GM21737 (cell line): ENCODE data around the gene PRKCA.
"Not testable (repeated sequence)": the region's sequence is repeated elsewhere in the genome, so short reads cannot be mapped to it uniquely, and the experiment has no call there.

ENCODE experiments used
- ATAC-seq: cut with Tn5 transposase; IDR thresholded peaks from one replicate; pipeline ENCODE4 v1.9.1; 2021; ENCODE audit warnings: mild to moderate bottlenecking, moderate library complexity; ENCODE audit not compliant: unreplicated experiment

PRKCA gene

GRCh38 chr17:66451188-66452149 is 149.1 kb downstream of the PRKCA start:
- no peak for ATAC-seq

- no peak for ATAC-seq
Measured at GRCh38 chr17:66455060-66455459, 152.6 kb downstream of the PRKCA start.

- ATAC-seq: not testable (repeated sequence)
Measured at GRCh38 chr17:66457499-66457898, 155.1 kb downstream of the PRKCA start.

GRCh38 chr17:66458782-66459181 is 156.4 kb downstream of the PRKCA start:
- no peak for ATAC-seq

DNA sequence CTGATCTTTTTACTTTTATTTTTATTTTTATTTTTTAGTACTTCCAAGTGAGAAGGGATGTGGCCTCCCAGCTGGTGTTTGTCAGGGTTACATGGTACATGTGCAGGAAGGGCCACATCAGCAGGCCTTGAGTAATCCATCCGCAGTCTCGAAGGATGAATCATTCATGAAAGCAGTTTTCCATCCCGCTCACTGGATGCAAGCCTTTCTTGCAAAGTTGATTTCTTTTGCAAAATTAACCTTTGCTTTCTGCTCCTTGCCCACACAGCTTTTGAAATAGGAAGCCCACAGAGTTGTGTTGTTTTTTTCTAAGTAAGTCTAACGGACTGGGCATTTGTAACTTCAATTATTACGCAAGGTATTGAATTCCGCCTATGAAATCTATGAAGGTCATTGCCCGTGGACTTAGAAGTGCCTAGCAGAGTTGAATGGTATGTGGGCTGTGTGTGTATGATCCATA is 157.4 kb downstream of the PRKCA start:
- ATAC-seq: no peak

GRCh38 chr17:66460558-66460957 is 158.1 kb downstream of the PRKCA start:
- no peak for ATAC-seq

DNA sequence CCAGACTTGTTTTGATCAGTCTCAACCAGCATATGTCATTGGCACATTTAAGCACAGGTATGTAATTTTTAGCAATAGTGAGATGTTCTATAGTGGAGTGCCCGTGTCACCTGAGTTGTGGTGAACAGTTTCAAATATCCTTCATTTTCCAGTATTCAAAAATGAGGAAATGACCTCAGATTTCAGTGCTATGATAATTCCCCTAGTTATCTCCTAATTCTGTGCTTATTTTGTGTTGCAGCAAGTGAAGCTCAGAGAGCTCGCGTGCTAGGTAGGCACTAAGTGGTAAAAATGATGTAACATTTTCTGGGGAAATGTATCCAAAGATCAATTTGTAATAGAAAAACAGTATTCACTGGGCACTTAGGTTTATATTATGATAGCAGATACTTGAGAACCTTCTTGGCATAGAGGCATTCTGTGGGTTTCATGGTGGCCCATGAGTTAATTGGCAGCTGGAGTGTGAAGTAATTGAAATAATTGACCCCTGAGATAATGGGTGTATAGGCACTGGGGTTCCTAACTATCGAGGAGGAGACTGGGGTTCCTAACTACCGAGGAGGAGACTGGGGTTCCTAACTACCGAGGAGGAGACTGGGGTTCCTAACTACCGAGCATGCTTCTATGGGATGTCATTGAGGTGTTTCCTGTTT is 159.1 kb downstream of the PRKCA start:
- ATAC-seq: no peak

DNA sequence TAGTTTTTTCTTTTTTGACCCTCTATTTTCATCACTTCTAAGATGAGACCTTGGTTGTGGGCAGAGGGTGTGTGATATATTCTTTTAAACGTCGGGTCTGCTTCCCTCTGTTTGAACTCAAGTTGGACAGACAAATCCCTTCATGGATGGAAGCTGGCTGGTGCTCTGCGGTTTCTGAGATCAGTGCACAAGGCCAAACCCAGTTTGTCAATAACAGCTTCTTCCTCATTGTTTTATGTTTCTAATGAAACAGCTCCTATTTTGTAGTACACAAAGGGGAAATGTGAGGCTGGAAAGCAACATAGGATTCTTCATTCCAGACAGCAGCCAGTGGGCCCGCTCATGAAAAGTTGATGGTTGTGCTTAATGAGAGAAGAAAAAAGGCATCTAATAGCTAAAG is 159.6 kb downstream of the PRKCA start:
- ATAC-seq: no peak

- ATAC-seq: no peak
Measured at GRCh38 chr17:66464921-66465320, 162.5 kb downstream of the PRKCA start.

DNA sequence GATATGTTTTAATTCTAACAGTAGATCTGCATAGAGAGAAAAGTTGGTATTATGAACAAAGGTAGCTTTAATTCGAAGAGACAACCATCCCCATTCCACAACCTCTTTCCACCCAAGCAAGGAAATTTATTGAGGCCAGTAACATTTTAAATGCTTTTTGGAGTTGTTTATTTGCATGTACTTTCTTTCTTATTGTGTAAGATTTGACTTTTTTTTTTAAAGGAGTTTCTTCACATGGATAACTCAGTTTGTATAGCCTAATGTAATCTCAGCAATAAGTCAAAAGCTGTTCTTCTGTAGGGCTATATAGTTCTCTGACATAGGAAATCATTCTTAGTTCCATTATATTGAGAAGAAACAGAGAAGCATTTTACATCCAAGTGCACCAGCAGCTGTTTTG is 163.3 kb downstream of the PRKCA start:
- no peak for ATAC-seq

- ATAC-seq: no peak
Measured at GRCh38 chr17:66466106-66466820, 163.8 kb downstream of the PRKCA start.

- ATAC-seq: no peak
Measured at GRCh38 chr17:66466840-66467367, 164.5 kb downstream of the PRKCA start.

DNA sequence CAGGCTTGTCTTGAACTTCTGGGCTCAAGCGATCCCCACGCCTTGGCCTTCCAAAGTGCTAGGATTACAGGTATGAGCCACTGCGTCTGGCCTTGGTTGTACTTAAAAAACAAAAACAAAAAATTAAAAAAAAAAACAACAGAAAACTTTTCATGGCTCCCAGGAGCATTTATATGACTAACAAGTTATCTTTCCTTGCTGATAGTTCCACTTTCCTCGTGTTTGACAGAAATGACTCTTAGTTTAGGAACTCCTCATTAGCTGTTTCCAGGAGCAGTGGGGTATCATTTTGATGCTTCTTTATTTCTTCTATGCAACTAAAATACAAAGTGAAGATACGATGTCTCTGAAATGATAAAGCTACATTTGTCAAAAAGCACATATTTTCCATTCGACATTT is 165.4 kb downstream of the PRKCA start:
- no peak for ATAC-seq

DNA sequence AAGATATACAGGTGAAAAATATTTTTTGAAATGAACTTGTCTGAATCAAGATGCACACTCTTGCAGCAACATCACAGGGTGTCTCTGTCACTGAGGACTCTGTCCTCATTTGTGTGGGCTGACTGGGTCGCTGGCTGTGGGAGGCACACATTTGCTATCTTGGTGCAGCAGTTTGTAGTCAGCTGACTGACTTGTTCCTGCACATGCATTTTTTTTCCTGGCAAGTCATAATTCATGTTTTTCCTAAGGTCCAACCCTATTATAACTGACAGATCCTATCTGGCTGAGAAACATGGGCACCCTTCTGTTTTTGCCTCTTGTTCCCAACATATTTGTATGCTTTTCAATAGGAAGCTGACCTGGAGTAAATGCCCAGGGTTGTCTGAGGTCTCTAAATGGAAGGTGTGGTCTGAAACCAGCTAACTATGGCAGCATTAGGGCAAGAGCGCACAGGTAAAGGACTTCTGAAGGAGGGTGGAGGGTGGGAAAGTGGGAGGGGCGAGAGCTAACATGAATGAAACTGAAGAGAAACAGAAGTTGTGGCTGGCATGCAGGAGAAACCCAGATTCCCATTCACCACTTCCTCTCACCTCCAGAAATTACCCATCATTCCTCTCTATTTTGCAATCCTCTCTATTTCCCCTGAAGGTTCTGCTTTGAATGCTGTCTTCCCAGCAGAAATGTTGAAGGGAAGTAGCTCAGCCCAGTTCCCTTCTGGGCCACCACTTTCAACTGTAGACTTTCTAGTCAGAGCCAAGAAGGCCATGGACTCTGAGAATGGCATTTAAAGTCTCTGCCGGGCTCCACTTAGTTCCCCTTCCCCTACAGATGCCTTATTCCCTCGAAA is 166.1 kb downstream of the PRKCA start:
- no peak for ATAC-seq

DNA sequence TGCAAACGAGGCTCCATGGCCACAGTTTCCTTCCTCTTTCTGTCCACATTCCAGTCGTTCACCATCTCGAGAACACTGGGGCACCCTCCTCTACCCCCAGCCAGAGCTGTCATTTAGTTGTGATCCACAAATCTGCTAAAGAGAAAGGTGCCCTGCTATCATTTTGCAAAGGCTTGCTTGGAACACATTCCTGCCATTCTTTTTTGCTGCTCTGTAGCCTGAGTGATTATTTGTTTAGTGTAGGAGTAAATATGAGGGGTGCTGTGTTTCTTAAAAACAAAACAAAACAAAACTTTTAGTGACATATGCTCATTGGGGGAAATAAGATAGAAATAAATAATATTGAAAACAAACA is 166.7 kb downstream of the PRKCA start:
- ATAC-seq: no peak

- ATAC-seq: no peak
Measured at GRCh38 chr17:66469461-66469860, 167.0 kb downstream of the PRKCA start.

- ATAC-seq: no peak
Measured at GRCh38 chr17:66469890-66470289, 167.5 kb downstream of the PRKCA start.

DNA sequence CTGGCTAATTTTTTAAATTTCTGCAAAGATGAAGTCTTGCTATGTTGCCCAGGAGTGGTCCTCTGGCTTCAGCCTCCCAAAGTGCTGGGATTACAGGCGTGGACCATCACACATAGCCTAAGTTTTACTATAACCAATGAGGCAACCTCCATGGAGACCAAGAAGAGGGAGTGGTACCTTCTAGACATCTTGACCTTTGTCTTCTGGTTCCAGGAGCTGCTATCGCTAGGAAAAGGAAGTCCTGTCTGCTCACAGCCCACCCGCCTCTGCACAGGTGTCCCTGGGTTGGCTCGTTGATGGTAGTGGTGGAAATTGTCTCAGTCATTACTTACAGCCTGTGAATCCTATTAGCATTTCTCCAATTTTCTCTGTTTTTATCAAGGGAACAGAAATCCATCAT is 169.7 kb downstream of the PRKCA start:
- no peak for ATAC-seq

- no peak for ATAC-seq
Measured at GRCh38 chr17:66474258-66474657, 171.8 kb downstream of the PRKCA start.

GRCh38 chr17:66474806-66475497 is 172.5 kb downstream of the PRKCA start:
- no peak for ATAC-seq
